ENCODE results near the gene CIAO3.
A peak's percentile ranks its signal among the peaks of the same experiment; 100 is the strongest.

Gene CIAO3

GRCh38 chr16:709566-710499, 31.0 kb downstream of the CIAO3 start:
- DNase-seq (ENCODE audit: low spot score), result peak; percentile 61

- no peak for DNase-seq (ENCODE audit: low spot score)
These were observed 31.8 kb downstream of the CIAO3 start for GRCh38 chr16:708959-709358.

- DNase-seq (ENCODE audit: low spot score), result no peak
These were observed 32.8 kb downstream of the CIAO3 start for GRCh38 chr16:708019-708418.

GRCh38 chr16:707062-707538, 33.7 kb downstream of the CIAO3 start:
- no peak for DNase-seq (ENCODE audit: low spot score)

GRCh38 chr16:706189-707061, 34.4 kb downstream of the CIAO3 start:
- no peak for DNase-seq (ENCODE audit: low spot score)

GRCh38 chr16:705431-706188, 35.2 kb downstream of the CIAO3 start, which contains the start of gene FBXL16:
TSS of gene FBXL16 (minus strand) at chr16:705801. CDS start at chr16:697405, 8,396 bp downstream.
- peak; percentile 46 for DNase-seq (ENCODE audit: low spot score)

- no peak for DNase-seq (ENCODE audit: low spot score)
These were observed 36.0 kb downstream of the CIAO3 start for GRCh38 chr16:704552-705380.

- no peak for DNase-seq (ENCODE audit: low spot score)
These were observed 36.8 kb downstream of the CIAO3 start for GRCh38 chr16:704047-704446.

GRCh38 chr16:703406-703805, 37.4 kb downstream of the CIAO3 start:
- no peak for DNase-seq (ENCODE audit: low spot score)

- DNase-seq (ENCODE audit: low spot score), result no peak
These were observed 38.5 kb downstream of the CIAO3 start for GRCh38 chr16:702341-702740.

GRCh38 chr16:700684-701584, 39.9 kb downstream of the CIAO3 start:
- peak; percentile 65 for DNase-seq (ENCODE audit: low spot score)

- DNase-seq (ENCODE audit: low spot score), result no peak
These were observed 41.7 kb downstream of the CIAO3 start for GRCh38 chr16:698911-699671.

- DNase-seq (ENCODE audit: low spot score), result no peak
These were observed 45.3 kb downstream of the CIAO3 start for GRCh38 chr16:695355-696089.

GRCh38 chr16:694863-695354, 45.9 kb downstream of the CIAO3 start:
- no peak for DNase-seq (ENCODE audit: low spot score)

- DNase-seq (ENCODE audit: low spot score), result no peak
These were observed 46.5 kb downstream of the CIAO3 start for GRCh38 chr16:694187-694862.

- no peak for DNase-seq (ENCODE audit: low spot score)
These were observed 47.0 kb downstream of the CIAO3 start for GRCh38 chr16:693766-694165.

GRCh38 chr16:693364-693763, 47.4 kb downstream of the CIAO3 start:
- DNase-seq (ENCODE audit: low spot score), result no peak
